KMS-11 (cell line): Measurements from ENCODE around the gene FASTKD2.
"Not testable (repeated sequence)": the region's sequence is repeated elsewhere in the genome, so short reads cannot be mapped to it uniquely, and the experiment has no call there.

Experiments used
- H2AFZ ChIP-seq: fragments of 200-600 bp; sonication (generic); 2 replicates; pipeline ENCODE4 v1.6.1; 2016; ENCODE audit warnings: antibody characterized with exemption, mixed run types, low read depth
- H3K27ac ChIP-seq: fragments of 200-600 bp; sonication (generic); 2 replicates; pipeline ENCODE4 v1.6.1; 2016; ENCODE audit warnings: mild to moderate bottlenecking, mixed run types
- H3K27me3 ChIP-seq: fragments of 200-600 bp; sonication (generic); 2 replicates; pipeline ENCODE4 v1.6.1; 2017; ENCODE audit warnings: mild to moderate bottlenecking, low read depth, mixed run types, moderate library complexity; ENCODE audit not compliant: insufficient read depth
- H3K36me3 ChIP-seq: fragments of 200-600 bp; sonication (generic); 2 replicates; pipeline ENCODE4 v1.6.1; 2017; ENCODE audit warnings: mild to moderate bottlenecking, mixed run types; ENCODE audit not compliant: insufficient read depth
- H3K4me1 ChIP-seq: fragments of 200-600 bp; sonication (generic); 2 replicates; pipeline ENCODE4 v1.6.1; 2016; ENCODE audit warnings: mild to moderate bottlenecking, low read depth, mixed run types; ENCODE audit not compliant: poor library complexity, severe bottlenecking
- H3K4me2 ChIP-seq: fragments of 200-600 bp; sonication (generic); 2 replicates; pipeline ENCODE4 v1.7.0; 2016; ENCODE audit warnings: mild to moderate bottlenecking, mixed run types
- H3K4me3 ChIP-seq: fragments of 200-600 bp; sonication (generic); IDR thresholded peaks from 2 replicates; pipeline ENCODE4 v1.6.1; 2017; ENCODE audit warnings: low read depth, low read length, mixed read lengths; ENCODE audit not compliant: insufficient read depth
- H3K79me2 ChIP-seq: fragments of 200-600 bp; sonication (generic); 2 replicates; pipeline ENCODE4 v1.6.1; 2016; ENCODE audit warnings: low read depth, mixed run types; ENCODE audit not compliant: insufficient read depth
- H3K9ac ChIP-seq: fragments of 200-600 bp; sonication (generic); 2 replicates; pipeline ENCODE4 v1.6.1; 2016; ENCODE audit warnings: mild to moderate bottlenecking, mixed run types
- H4K20me1 ChIP-seq: fragments of 200-600 bp; sonication (generic); 2 replicates; pipeline ENCODE4 v1.6.1; 2016; ENCODE audit warnings: mild to moderate bottlenecking, mixed run types; ENCODE audit not compliant: insufficient read depth
- CTCF ChIP-seq: fragments of 200-600 bp; sonication (generic); conservative IDR thresholded peaks from 2 replicates; pipeline ENCODE4 v1.6.1; 2017; ENCODE audit warnings: low read depth, mild to moderate bottlenecking, antibody characterized with exemption, low read length, moderate library complexity, mixed read lengths

Gene FASTKD2

GRCh38 chr2:206805887-206806607, 40.6 kb downstream of the FASTKD2 start:
- Histone ChIP-seq H3K9ac (no peak overlapping the region), H4K20me1 (no peaks in the 10 kb centered on the region), H3K4me2 (no peak overlapping the region), H3K36me3 (no peaks in the 10 kb centered on the region), H3K79me2 (no peaks in the 10 kb centered on the region), H3K4me1 (no peaks in the 10 kb centered on the region), H3K4me3 (no peak overlapping the region), H2AFZ (no peak overlapping the region), H3K27me3 (no peaks in the 10 kb centered on the region), H3K27ac (no peak overlapping the region)
- TF ChIP-seq CTCF, result no peak

GRCh38 chr2:206807624-206808023, 42.2 kb downstream of the FASTKD2 start:
- not testable (repeated sequence) for H4K20me1 ChIP-seq, H3K27me3 ChIP-seq, H3K27ac ChIP-seq, H3K36me3 ChIP-seq, H2AFZ ChIP-seq, H3K9ac ChIP-seq, H3K4me3 ChIP-seq, H3K4me1 ChIP-seq, H3K79me2 ChIP-seq, H3K4me2 ChIP-seq

- H3K36me3 ChIP-seq, H4K20me1 ChIP-seq, H3K9ac ChIP-seq, H3K27me3 ChIP-seq, H2AFZ ChIP-seq, H3K79me2 ChIP-seq, H3K27ac ChIP-seq, H3K4me2 ChIP-seq, H3K4me3 ChIP-seq, H3K4me1 ChIP-seq: not testable (repeated sequence)
These were observed 47.1 kb downstream of the FASTKD2 start for GRCh38 chr2:206812471-206812870.

GRCh38 chr2:206814498-206814897, 49.1 kb downstream of the FASTKD2 start:
- no peak overlapping the region for H3K4me3 ChIP-seq
- H2AFZ ChIP-seq, result no peak overlapping the region
- H3K79me2 ChIP-seq, result no peaks in the 10 kb centered on the region
- H3K9ac ChIP-seq, result no peak overlapping the region
- H4K20me1 ChIP-seq, result no peaks in the 10 kb centered on the region
- H3K27ac ChIP-seq, result no peak overlapping the region
- H3K4me2 ChIP-seq, result no peak overlapping the region
- H3K27me3 ChIP-seq, result no peaks in the 10 kb centered on the region
- TF ChIP-seq CTCF, result no peak
- H3K36me3 ChIP-seq, result no peaks in the 10 kb centered on the region
- H3K4me1 ChIP-seq, result no peaks in the 10 kb centered on the region

GRCh38 chr2:206820807-206821206, 55.4 kb downstream of the FASTKD2 start:
- no peaks in the 10 kb centered on the region for H3K4me1 ChIP-seq
- TF ChIP-seq CTCF, result no peak
- no peak overlapping the region for H2AFZ ChIP-seq
- H3K4me3 ChIP-seq, result no peak overlapping the region
- H3K4me2 ChIP-seq, result no peak overlapping the region
- H3K79me2 ChIP-seq, result no peaks in the 10 kb centered on the region
- no peaks in the 10 kb centered on the region for H4K20me1 ChIP-seq
- H3K27me3 ChIP-seq, result no peaks in the 10 kb centered on the region
- no peak overlapping the region for H3K27ac ChIP-seq
- no peak overlapping the region for H3K9ac ChIP-seq
- no peaks in the 10 kb centered on the region for H3K36me3 ChIP-seq
